Hepatocyte (in vitro differentiated cells): Measurements from ENCODE around the gene MLST8. TPM values are rescaled to one million over a fixed set of nuclear protein-coding genes. Genes with fewer than 3 reads are reported as not detected.
A peak's percentile ranks its signal among the peaks of the same experiment; 100 is the strongest.

Experiments used
- DNase-seq: peaks from one replicate; pipeline ENCODE4 v3.0.0-alpha.2; 2016; ENCODE audit warnings: low spot score
- H2AFZ ChIP-seq: fragments of 200-600 bp; sonication (generic); 2 replicates; pipeline ENCODE4 v1.6.0; 2016; ENCODE audit warnings: antibody characterized with exemption, mild to moderate bottlenecking
- H3K27ac ChIP-seq: fragments of 200-600 bp; sonication (generic); 2 replicates; pipeline ENCODE4 v1.5.1; 2016; ENCODE audit warnings: mild to moderate bottlenecking
- H3K27me3 ChIP-seq: fragments of 200-600 bp; sonication (generic); 2 replicates; pipeline ENCODE4 v1.6.1; 2016
- H3K36me3 ChIP-seq: fragments of 200-600 bp; sonication (generic); replicated peaks from 2 replicates; pipeline ENCODE4 v1.5.1; 2016; ENCODE audit warnings: low read depth; ENCODE audit not compliant: insufficient read depth
- H3K4me1 ChIP-seq: fragments of 200-600 bp; sonication (generic); 2 replicates; pipeline ENCODE4 v1.5.1; 2016; ENCODE audit warnings: mild to moderate bottlenecking, moderate library complexity; ENCODE audit not compliant: insufficient read depth
- H3K4me2 ChIP-seq: fragments of 200-600 bp; sonication (generic); 2 replicates; pipeline ENCODE4 v1.6.0; 2016
- H3K4me3 ChIP-seq: fragments of 200-600 bp; sonication (generic); 2 replicates; pipeline ENCODE4 v1.5.1; 2016; ENCODE audit warnings: mild to moderate bottlenecking
- H3K79me2 ChIP-seq: fragments of 200-600 bp; sonication (generic); 2 replicates; pipeline ENCODE4 v1.6.0; 2017; ENCODE audit warnings: mild to moderate bottlenecking
- H3K9me2 ChIP-seq: fragments of 200-600 bp; sonication (generic); replicated peaks from 2 replicates; pipeline ENCODE4 v1.6.0; 2017; ENCODE audit warnings: mild to moderate bottlenecking; ENCODE audit not compliant: insufficient read depth
- H3K9me3 ChIP-seq: fragments of 200-600 bp; sonication (generic); 2 replicates; pipeline ENCODE4 v1.5.1; 2016; ENCODE audit warnings: low read depth, mild to moderate bottlenecking
- H4K20me1 ChIP-seq: fragments of 200-600 bp; sonication (generic); 2 replicates; pipeline ENCODE4 v1.6.0; 2016; ENCODE audit warnings: mild to moderate bottlenecking; ENCODE audit not compliant: insufficient read depth, poor library complexity, severe bottlenecking
- EZH2 ChIP-seq: fragments of 200-600 bp; sonication (generic); IDR thresholded peaks from 2 replicates; pipeline ENCODE4 v1.6.1; 2016; ENCODE audit warnings: antibody characterized with exemption, mild to moderate bottlenecking, borderline replicate concordance
- EZH2phosphoT487 ChIP-seq: fragments of 200-600 bp; sonication (generic); IDR thresholded peaks from one replicate; pipeline ENCODE4 v1.6.1; 2018; ENCODE audit warnings: antibody characterized with exemption, mild to moderate bottlenecking, low read depth, moderate library complexity; ENCODE audit not compliant: unreplicated experiment, severe bottlenecking
- WGBS: methylation state at CpG from one replicate; pipeline ENCODE4 v1.1.6; 2016; ENCODE audit warnings: low lambda C conversion rate; ENCODE audit errors: missing lambda C conversion rate; 5-methylcytosine and 5-hydroxymethylcytosine counted together
- polyA plus RNA-seq: library from polyadenylated mRNA; unstranded; fragments of >200 nt; fragmentation: Nextera tagmentation; extraction: Ambion mirVana; gene quantifications from 2 replicates; pipeline ENCODE4 v1.2.1, GENCODE V29; 2016
- total RNA-seq: library from RNA; depleted of rRNA; stranded (reverse); fragments of >200 nt; gene quantifications from 2 replicates; pipeline ENCODE4 v1.2.3, GENCODE V29; 2014
- TF ChIP-seq, protein P1 (sequence below): fragments of 200-600 bp; sonication (generic); IDR thresholded peaks from 2 replicates; pipeline ENCODE4 v1.5.1; 2016; ENCODE audit warnings: antibody characterized with exemption, mild to moderate bottlenecking; ENCODE audit not compliant: poor library complexity

MLST8 gene
- total and polyA plus RNA-seq, 2 experiments from 2014 or later: 28.3 to 88.3 TPM

DNA sequence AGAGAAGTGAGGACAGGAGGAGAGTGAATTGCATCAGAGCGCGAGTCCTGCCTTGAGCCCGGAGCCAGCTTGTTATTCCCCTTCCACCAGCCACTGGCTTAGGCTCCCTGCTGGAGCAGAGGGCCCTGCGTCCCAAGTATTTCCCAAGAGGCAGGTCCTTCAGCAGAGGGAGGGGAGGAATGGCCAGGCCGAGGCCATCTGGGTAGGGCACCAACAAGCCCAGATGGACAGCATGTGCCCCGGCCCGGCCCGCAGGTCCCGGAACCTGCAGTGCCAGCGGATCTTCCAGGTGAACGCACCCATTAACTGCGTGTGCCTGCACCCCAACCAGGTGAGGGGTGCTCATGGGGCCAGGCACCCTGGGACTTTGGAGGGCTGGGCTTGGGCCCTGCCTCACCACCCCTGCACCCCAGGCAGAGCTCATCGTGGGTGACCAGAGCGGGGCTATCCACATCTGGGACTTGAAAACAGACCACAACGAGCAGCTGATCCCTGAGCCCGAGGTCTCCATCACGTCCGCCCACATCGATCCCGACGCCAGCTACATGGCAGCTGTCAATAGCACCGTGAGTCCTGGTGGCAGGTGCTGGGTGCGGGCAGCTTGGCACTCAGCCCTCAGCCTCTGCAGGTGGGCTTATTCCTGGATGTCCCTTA is 1.7 kb downstream of the MLST8 start:
- H3K4me3 ChIP-seq: no peak overlapping the region

DNA sequence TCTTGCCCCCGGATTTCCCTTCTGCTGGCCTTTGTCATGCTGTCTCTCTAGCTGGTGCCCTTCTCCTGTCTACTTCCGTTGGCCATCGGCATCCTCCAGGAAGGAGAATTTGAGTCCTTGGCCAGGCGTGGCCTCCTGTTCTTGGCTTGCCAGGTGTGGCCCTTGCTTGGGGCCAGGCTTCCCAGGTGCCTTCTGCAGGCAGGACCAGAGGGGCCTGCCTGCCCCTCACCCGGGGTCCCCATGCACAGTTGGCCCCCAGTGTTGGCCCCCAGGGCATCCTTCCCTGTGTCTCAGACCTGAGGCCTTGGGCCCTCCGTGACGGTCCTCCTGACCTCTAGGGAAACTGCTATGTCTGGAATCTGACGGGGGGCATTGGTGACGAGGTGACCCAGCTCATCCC is 2.6 kb downstream of the MLST8 start:
- Histone ChIP-seq H2AFZ (no peak overlapping the region), H3K36me3 (no peaks in the 10 kb centered on the region), H3K4me1 (peaks cover 11% of the 10 kb centered on the region), H3K9me2 (no peaks in the 10 kb centered on the region), H3K27me3 (no peaks in the 10 kb centered on the region), H3K9me3 (no peaks in the 10 kb centered on the region), H4K20me1 (peaks cover 2% of the 10 kb centered on the region), H3K27ac (no peak overlapping the region), H3K4me2 (no peak overlapping the region), H3K4me3 (no peak overlapping the region), H3K79me2 (peaks cover 18% of the 10 kb centered on the region)
- no peak for DNase-seq
- TF ChIP-seq EZH2phosphoT487 (no peak), EZH2 (no peak)
- TF ChIP-seq, protein P1, sequence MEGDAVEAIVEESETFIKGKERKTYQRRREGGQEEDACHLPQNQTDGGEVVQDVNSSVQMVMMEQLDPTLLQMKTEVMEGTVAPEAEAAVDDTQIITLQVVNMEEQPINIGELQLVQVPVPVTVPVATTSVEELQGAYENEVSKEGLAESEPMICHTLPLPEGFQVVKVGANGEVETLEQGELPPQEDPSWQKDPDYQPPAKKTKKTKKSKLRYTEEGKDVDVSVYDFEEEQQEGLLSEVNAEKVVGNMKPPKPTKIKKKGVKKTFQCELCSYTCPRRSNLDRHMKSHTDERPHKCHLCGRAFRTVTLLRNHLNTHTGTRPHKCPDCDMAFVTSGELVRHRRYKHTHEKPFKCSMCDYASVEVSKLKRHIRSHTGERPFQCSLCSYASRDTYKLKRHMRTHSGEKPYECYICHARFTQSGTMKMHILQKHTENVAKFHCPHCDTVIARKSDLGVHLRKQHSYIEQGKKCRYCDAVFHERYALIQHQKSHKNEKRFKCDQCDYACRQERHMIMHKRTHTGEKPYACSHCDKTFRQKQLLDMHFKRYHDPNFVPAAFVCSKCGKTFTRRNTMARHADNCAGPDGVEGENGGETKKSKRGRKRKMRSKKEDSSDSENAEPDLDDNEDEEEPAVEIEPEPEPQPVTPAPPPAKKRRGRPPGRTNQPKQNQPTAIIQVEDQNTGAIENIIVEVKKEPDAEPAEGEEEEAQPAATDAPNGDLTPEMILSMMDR: no peak
- 94% methylated on average over 9 of the region's 9 CpGs for WGBS

More for the DNA sequence above, 1.7 kb downstream of the MLST8 start:
- Histone ChIP-seq H4K20me1 (no peaks in the 10 kb centered on the region), H3K27ac (no peak overlapping the region), H3K79me2 (peaks cover 12% of the 10 kb centered on the region), H3K9me3 (no peaks in the 10 kb centered on the region), H2AFZ (no peak overlapping the region), H3K4me1 (peaks cover 8% of the 10 kb centered on the region), H3K9me2 (no peaks in the 10 kb centered on the region), H3K4me2 (peak overlapping the region; percentile 97), H3K36me3 (no peaks in the 10 kb centered on the region), H3K27me3 (no peaks in the 10 kb centered on the region)
- DNase-seq: no peak
- TF ChIP-seq EZH2 (no peak), EZH2phosphoT487 (no peak)
- TF ChIP-seq, protein P1: no peak
- 97% methylated on average over 20 of the region's 23 CpGs for WGBS

DNA sequence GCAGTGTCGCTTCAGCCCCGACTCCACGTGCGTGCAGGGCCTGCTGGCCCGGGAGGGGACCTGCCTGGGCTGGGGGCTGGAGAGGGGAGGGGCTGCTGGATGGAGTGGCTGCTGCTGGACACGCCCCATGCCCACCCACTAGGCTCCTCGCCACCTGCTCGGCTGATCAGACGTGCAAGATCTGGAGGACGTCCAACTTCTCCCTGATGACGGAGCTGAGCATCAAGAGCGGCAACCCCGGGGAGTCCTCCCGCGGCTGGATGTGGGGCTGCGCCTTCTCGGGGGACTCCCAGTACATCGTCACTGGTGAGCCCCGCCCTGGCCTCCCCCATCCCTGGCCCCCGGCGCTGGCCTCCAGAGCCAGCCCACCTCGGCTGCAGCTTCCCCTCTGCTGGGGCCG is 3.1 kb downstream of the MLST8 start:
- Histone ChIP-seq H3K9me2 (no peaks in the 10 kb centered on the region), H3K4me3 (no peak overlapping the region), H3K79me2 (peaks cover 23% of the 10 kb centered on the region), H3K4me2 (no peak overlapping the region), H4K20me1 (peaks cover 6% of the 10 kb centered on the region), H3K4me1 (peaks cover 15% of the 10 kb centered on the region), H3K27me3 (no peaks in the 10 kb centered on the region), H3K9me3 (no peaks in the 10 kb centered on the region), H2AFZ (no peak overlapping the region), H3K36me3 (no peaks in the 10 kb centered on the region), H3K27ac (no peak overlapping the region)
- WGBS: 85% methylated on average over 7 of the region's 23 CpGs
- TF ChIP-seq EZH2: no peak
- TF ChIP-seq, protein P1: no peak
- TF ChIP-seq EZH2phosphoT487: no peak
- DNase-seq: no peak
